ENCODE data around the gene OR13J1.
"Not testable (repeated sequence)": the region's sequence is repeated elsewhere in the genome, so short reads cannot be mapped to it uniquely, and the experiment has no call there.

Gene OR13J1

GRCh38 chr9:35904338-35904737, 34.1 kb upstream of the OR13J1 start:
- no peak for DNase-seq

DNA sequence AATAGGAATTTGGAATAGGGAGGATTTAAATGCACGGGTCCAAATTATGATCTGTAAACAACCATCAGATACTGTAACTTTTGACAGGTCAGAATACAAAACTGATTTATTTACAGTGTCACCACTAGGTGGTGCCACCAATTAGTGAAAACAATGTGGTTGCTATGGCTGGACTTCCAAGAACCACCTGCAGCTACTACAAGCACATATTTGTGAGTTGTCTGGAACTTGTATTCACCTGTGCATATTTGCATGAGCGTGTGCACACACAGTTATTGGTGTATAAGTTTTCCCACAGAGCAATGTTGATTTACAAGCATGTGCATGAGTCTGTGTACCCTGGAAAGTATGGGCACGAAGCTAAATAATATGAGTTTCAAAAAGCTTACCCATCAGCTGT, 32.8 kb upstream of the OR13J1 start:
- peak; percentile 72 for DNase-seq

DNA sequence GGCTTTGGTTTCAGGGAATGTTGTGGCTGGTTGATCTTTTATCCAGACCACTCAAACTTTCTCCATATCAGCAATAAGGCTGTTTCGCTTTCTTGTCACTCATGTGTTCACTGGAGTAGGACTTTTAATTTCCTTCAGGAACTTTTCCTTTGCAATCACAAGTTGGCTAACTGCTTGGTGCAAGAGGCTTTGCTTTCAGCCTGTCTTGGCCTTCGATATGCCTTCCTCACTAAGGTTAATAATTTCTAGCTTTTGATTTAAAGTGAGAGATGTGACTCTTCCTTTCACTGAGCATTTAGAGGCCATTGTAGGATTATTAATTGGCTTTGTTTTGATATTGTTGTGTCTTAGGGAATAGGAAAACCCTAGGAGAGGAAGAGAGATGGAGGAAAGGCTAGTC, 28.8 kb upstream of the OR13J1 start:
- DNase-seq, result no peak

GRCh38 chr9:35898337-35898736, 28.1 kb upstream of the OR13J1 start:
- no peak for DNase-seq

GRCh38 chr9:35897376-35898099, 27.3 kb upstream of the OR13J1 start:
- not testable (repeated sequence) for DNase-seq

GRCh38 chr9:35896570-35896969, 26.4 kb upstream of the OR13J1 start:
- no peak for DNase-seq

DNA sequence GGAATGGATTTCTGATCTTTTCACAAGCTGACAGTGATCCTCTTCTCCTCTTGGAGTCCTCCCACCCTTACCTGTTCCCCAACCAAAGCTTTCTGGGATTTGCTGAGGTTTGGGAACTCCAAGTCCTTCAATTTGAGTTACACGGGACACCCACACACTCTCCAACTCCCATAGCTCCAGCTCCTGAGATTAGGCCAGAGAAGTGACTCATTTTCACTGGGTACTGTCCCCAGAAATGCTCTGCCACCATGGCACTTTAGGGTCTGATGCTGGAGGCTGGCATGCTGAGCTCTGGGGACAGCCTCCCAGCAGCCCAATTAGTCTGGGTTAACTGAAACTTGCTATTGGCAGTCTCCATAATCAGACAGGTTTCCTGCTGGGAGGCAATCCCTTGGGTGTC, 21.9 kb upstream of the OR13J1 start:
- no peak for DNase-seq

DNA sequence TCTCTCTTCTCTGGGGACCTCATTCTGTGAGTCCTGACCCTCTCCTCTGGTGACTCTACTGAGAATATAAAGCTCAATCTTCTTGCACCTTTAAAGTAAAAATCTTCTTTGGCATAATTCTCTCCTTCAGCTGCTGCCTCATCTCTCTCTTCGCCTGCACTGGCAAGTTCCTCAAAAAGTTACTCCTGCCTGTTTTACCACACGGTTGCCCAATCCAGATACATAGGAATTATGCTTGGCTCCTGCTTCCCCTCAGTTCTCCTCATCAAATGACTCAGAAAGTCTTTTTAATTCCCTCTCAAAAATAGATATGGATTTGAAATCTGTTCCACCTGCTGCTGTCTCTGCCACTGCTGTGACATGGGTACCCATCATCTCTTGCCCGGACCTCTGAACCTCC, 21.4 kb upstream of the OR13J1 start:
- DNase-seq, result no peak

DNA sequence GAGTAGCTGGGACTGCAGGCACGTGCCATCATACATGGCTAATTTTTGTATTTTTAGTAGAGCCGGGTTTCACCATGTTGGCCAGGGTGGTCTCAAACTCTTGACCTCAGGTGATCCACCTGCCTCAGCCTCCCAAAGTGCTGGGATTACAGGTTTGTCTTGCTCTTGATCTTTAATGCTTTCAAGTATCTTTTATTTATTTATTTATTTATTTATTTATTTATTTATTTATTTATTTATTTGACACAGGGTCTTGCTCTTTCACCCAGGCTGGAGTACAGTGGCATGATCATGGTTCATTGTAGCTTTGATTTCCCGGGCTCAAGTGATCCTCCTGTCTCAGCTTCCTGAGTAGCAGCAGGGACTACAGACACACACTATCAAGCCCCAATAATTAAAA, 14.7 kb upstream of the OR13J1 start:
- not testable (repeated sequence) for DNase-seq

DNA sequence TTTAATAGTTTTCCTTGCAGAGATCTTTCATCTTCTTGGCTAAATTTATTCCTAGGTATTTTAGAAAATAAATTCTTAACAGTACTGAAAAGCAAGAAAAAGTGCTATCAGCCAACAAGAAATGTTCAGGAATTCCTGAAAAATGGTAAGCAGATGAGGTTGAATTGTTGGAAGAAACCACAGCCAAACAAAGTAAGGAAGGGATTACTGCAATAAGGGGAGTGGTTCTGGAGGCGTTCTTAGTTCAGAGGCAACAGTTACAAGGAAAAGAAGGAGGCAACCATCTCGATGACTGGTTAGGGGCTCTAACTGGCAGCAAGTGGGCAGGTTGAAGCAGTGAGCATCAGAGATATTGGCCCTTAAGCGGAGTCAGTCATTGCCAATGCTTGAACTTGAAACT, 12.8 kb upstream of the OR13J1 start:
- DNase-seq, result no peak

GRCh38 chr9:35882263-35882848, 12.2 kb upstream of the OR13J1 start:
- DNase-seq, result peak; percentile 68

- DNase-seq, result no peak
Observed at GRCh38 chr9:35872505-35872904, 2.3 kb upstream of the OR13J1 start.

DNA sequence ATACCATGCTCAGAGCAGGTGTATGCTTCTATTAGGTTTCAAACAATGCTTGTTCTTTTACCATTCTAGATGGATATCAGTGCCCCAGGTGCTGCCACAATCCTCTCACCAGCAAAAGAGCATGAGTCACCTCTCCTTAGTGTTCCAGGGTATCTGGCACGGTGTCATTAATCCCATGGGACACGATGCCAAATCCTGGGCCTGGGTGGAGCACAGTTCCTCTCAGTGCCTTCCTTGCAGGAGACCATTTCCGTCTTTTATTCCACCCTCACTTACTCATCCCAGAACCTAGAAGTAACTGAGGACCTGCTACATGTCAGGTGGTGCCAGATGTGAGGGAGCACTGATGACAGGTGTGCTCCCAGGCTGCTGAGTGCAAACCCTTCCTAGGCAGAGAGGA, 1.3 kb upstream of the OR13J1 start:
- no peak for DNase-seq

GRCh38 chr9:35869621-35870216, 482 bp downstream of the OR13J1 start:
- DNase-seq, result no peak

DNA sequence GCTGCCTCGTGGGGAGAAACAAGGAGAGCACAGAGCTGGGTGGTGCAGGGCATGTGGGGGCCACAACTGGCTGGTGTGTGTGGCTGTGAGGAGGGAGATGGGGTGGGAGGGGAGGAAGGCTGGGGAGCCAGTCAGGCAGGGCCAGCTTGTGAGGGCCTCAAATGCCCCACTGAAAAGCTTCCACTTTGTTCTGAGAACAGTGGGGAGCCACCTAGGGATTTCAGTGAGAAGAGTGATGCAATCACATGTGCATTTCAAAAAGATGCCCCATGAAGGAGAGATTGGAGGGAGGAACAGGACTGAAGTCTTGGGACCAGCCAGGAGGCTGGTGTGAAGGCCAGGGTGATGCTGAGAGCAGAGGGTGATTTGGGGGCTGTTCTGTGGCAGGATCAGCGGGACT, 1.3 kb downstream of the OR13J1 start:
- DNase-seq, result no peak

GRCh38 chr9:35867538-35867937, 2.7 kb downstream of the OR13J1 start:
- no peak for DNase-seq

DNA sequence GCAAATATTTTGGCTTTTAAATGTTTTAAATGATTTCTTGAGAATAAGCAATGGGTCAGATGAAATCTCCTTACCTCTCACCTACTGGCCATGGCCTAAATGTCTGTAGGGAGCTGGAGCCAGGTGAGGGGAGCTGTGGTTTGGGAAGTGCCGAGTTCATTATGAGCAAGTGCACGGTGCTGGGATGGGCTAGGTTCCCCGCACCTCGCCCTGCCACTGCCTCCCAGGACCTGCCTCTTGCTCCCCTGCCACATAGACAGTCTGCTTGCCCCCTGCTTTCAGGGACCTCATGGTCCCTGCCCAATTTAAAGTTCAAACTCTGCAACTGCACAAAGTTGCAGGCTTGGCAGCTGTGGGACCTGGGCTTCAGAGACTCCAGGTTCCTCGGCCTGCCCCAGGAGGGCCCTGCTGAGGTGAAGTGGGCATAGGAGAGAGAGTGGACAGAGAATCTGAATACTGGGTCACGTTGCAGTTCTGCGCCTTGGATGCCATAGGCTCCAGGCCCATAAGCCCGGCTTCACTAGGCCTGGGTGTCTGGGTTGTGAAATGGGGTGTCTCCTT, 5.4 kb downstream of the OR13J1 start:
- no peak for DNase-seq

DNA sequence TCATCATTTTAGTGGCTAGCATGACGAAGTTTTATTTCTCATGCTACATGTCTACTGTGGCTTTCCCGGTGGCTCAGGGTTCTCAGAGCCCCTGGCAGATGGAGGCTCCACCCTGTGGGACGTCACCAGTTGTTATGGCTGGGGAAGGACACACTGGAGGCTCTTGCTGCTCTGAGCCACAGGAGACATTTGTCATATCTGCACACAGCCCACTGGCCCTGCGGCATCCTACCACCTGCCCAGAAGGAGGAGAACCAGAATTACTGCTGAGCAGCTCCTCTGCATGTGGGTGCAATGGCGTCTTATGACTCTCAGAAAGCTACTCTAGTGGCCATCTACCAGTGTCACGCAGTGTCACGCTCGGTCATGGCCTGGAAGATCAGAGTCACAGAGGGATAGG, 6.6 kb downstream of the OR13J1 start:
- no peak for DNase-seq

DNA sequence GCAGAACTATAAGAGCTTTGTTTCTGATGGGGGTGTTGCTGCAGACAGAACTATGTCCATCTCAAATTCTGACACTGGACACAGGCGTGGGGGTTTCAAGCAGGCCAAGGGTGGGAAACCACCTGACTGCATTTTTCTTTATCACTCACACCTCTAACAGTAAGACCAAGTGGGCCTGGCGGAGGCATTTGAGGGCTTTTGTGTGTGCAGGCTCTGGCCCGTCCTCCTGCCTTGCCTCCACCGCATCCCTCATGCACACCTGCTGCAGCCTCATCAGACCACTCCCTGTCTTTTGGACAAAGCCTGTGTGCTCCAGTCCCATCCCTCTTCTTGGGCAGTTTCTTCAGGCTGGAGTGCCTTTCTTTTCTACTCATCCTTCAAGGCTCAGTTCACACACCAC, 7.9 kb downstream of the OR13J1 start:
- DNase-seq, result no peak

DNA sequence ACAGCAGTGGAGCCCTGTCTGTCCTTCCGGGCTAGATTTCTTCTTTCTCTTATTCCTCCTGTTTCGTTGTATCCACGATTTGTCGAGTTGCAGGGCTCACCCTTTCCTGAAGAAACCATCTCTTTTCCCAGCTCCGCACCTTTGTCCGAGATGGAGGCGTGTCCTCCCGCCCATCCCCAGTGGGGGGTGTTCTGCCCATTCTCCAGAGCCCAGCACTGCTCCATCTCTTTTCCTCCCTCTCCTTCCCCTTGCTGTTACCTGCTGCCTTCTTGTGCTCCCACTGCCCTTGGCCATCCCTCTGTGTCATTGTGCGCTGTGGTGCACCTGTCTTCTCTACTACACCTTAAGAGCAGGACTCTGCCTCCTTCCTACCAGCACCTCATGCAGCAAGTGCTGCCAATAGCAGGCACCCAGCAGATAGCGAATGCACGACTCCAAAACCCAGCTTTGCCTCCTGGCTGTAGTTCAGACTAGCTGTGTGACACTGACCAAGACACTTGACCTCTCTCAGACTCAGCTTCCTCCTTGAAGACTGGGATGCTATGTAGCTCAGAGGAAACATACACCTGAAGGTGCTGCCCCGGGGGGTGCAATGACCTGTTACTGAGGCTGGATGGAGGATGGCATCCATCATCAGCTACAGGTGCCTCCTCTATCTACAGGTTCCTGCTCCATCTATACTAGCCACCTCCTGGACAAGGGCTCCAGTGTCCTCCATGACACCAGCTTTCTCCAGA, 8.9 kb downstream of the OR13J1 start:
- DNase-seq, result no peak

GRCh38 chr9:35859990-35860339, 10.2 kb downstream of the OR13J1 start:
- DNase-seq, result no peak

GRCh38 chr9:35859310-35859989, 10.8 kb downstream of the OR13J1 start:
- no peak for DNase-seq

DNA sequence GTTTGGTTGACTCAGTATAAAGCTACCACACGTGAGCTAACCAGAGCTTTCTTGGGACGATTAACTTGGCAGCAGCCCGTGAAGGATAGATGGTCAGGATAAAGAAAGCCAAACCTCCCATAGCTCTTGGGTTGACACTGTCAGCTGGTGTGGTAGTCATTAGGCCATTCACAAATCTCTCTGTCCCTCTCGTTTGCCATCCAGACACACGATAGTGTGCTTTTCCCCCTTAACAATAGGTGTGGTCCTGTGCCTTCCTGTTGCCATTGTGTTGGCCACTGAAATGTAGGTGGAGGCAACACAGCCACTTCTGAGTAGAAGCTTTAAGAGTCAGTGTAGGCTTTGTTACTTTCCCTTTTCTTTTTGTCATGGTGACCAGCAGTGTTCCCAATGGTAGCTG, 11.7 kb downstream of the OR13J1 start:
- DNase-seq, result no peak
